Mammary epithelial cell (primary cell): ENCODE data around the gene RANBP1.

Experiments
- CTCF ChIP-seq, 2 donors: IDR thresholded peaks in 1 of 2; conservative IDR thresholded peaks in 1 of 2; 2 replicates each; pipeline ENCODE4 v1.5.1; 2011 to 2012; ENCODE audit warnings: inconsistent platforms in 2 of 2, low read length in 2 of 2, mild to moderate bottlenecking in 2 of 2, control low read depth in 1 of 2, low read depth in 1 of 2; ENCODE audit not compliant: insufficient read depth in 1 of 2; ENCODE audit errors: extremely low read depth in 1 of 2
- EZH2 ChIP-seq: IDR thresholded peaks from 2 replicates; pipeline ENCODE4 v1.6.1; 2012; ENCODE audit warnings: low read length, inconsistent platforms, borderline replicate concordance

- TF ChIP-seq CTCF (conservative IDR thresholded peaks at IDR 0.05 in 1 of 2, IDR thresholded peaks at IDR 0.05 in 1 of 2; ENCODE audit: extremely low read depth in 1 of 2, insufficient read depth in 1 of 2, low read depth in 1 of 2, low read length in 2 of 2) (peak in 1 of 2 donors; percentile 31), EZH2 (no peak)
These were observed 1.2 kb downstream of the RANBP1 start, which contains the start of gene TRMT2A for GRCh38 chr22:20116951-20117632.
